Posterior vena cava (tissue), 2 donors: ENCODE results near the gene SLC7A10. TPM values are rescaled to one million over a fixed set of nuclear protein-coding genes. Genes with fewer than 3 reads are reported as not detected.

Experiments used
- DNase-seq: peaks from one replicate; pipeline ENCODE4 v3.0.0-alpha.2; 2020; ENCODE audit warnings: low spot score
- intact Hi-C, 2 donors: fragments of 100-400 bp; cut with DNase I; formaldehyde crosslinking; loops; one replicate each; pipeline versions ENCODE4 v1.14.1 to v1.14.2; 2022 to 2023
- total RNA-seq, 2 donors: library from RNA; stranded (reverse); fragmentation: NEBNext Ultra II Directional; extraction: Animal tissue kit (Norgen Biotek cat#: 25700); gene quantifications; one replicate each; pipeline ENCODE4 v1.2.1, GENCODE V29; 2021
- donor health status: DM: yes; HTN: yes; CAD: no.
- donor health status: DM: yes; HTN: yes; CAD: no.

SLC7A10 gene
- total RNA-seq, 2 donors from 2014 or later, result not detected

DNA sequence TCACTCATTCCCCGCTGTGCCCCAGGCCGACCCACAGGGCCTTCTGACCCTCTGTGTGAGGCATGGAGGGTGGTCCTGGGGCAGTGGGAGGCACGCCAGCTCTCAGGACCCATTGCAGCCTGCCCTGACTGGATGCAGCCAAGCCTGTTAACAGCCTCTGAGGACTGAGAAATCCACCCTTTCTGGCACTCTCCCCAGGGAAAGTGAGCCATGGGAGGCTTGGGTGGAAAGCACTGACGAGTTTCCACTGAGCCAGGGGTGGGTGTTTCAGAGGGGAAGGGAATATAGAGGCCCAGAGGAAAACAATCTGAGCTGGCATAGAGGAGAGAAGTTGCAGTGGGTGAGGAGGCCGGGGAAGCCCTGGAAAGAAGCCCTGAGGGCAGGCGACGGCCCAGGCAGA is 30.6 kb upstream of the SLC7A10 start:
- intact Hi-C loops, result no loop called here

DNA sequence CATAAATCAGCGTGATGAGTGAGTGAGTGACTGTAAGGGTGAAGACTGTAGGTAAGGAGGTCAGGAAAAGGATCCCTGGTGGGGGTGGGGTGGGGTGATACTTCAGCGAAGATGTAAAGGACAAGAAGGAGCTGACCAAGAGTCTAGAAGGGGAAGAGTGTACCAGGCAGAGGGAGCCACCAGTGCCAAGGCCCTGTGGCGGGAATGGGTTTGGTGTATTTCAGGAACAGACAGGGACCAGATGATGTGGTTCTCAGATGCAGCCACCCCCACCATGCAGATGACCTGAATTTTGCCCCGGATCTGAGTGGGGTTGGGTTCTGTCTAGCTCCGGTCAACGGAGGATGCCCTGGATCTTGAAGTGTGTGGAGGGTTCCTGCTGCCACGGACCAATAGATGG is 30.1 kb upstream of the SLC7A10 start:
- no peak for DNase-seq
- intact Hi-C loops, result no loop called here

More for the DNA sequence above, 30.6 kb upstream of the SLC7A10 start:
- DNase-seq, result no peak

GRCh38 chr19:33254245-33254824 is 28.7 kb upstream of the SLC7A10 start:
- intact Hi-C loops, result no loop called here

GRCh38 chr19:33252971-33253370 is 27.3 kb upstream of the SLC7A10 start:
- intact Hi-C loops, result no loop called here
- no peak for DNase-seq

More at GRCh38 chr19:33254245-33254824, 28.7 kb upstream of the SLC7A10 start:
- no peak for DNase-seq

GRCh38 chr19:33252418-33252962 is 26.8 kb upstream of the SLC7A10 start:
- DNase-seq, result no peak
- intact Hi-C loops, result no loop called here

DNA sequence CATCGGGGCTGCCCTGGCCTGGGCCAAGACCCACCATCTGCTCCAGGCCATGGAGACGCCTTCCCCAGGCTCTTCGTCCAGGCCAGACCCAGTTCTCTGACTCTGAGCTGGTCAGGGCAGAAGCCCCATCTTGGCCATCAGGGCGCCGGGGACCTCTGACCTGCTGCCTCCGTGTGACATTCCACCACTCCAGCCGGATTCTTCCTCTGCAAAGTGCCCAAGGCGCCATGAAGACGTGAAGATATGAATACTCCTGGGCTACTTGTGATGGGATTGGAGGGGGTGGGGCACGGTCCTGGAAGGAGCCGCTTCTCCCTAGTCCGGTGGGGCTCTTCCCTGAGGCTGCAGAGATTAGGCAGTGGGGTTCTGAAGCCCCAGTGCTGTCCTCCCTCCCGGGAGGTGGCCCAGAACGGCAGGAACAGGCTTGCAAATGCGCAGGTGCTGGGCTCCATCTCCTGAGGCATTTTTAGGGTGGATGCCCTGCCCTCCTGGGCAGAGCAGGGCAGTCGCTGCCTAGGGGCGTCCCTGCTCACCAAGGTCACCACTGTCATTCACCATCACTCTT is 26.0 kb upstream of the SLC7A10 start:
- DNase-seq, result no peak
- intact Hi-C loops, result no loop called here

GRCh38 chr19:33251076-33251475 is 25.4 kb upstream of the SLC7A10 start:
- intact Hi-C loops, result no loop called here
- DNase-seq, result no peak

DNA sequence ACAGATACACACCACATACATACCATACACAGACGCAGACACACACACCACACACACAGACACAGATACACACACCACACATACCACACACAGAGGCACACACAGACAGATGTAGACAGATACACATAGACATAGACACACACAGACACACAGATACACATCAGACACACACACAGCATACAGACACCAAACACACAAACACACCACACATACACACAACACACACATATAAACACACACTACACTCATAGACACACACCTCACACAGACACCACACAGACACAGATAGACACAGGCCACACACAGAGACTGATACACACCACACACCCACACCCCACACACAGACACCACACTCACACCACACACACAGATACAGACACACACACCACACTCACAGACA is 24.9 kb upstream of the SLC7A10 start:
- no peak for DNase-seq
- intact Hi-C loops, result no loop called here

- no peak for DNase-seq
- intact Hi-C loops, result loop anchor here in 1 of 2 donors (10.0 kb wide), 1 partner anchor 525 kb away; no protein-coding TSS in a partner anchor
These were observed 24.2 kb upstream of the SLC7A10 start for GRCh38 chr19:33249740-33250366.

DNA sequence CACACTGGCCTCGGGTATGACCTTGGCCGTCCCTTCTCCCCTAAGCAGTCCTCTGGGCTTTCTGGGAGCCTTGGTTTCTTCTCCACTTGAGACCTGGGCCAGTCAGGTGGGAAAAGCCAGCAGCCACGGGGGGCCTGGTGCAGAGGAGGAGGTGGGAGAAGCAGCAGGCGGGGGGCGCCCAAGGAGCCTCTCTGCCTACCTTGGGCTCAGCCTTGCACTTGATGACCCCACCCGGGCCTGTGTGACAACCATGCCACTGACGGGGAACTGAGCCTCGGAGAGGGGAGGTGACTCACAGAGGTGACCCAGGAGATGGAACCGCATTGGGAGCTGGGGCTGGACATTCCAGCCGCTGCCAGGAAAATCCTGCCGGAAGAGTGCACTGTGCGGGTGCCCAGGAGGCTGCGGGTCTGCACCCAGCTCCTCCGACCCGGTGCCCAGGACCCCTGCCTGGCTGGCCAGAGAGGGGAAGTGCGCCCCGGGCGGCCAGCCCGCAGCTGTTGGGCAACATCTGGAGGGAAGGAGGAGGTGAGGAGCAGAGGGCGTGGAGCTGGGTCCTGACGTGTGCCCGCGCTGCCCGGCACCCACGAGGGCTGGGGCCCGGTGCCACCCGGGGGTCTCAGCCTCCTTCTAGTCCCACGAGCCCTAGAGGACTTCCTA is 23.4 kb upstream of the SLC7A10 start:
- no peak for DNase-seq
- intact Hi-C loops, result loop anchor here in 1 of 2 donors (10.0 kb wide), 1 partner anchor 526 kb away; no protein-coding TSS in a partner anchor

GRCh38 chr19:33248553-33248953 is 22.9 kb upstream of the SLC7A10 start:
- intact Hi-C loops, result loop anchor here in 1 of 2 donors (10.0 kb wide), 1 partner anchor 526 kb away; no protein-coding TSS in a partner anchor
- DNase-seq, result no peak

- intact Hi-C loops, result loop anchor here in 1 of 2 donors (10.0 kb wide), 1 partner anchor 527 kb away; no protein-coding TSS in a partner anchor
- DNase-seq, result no peak
These were observed 22.5 kb upstream of the SLC7A10 start for GRCh38 chr19:33248104-33248503.

DNA sequence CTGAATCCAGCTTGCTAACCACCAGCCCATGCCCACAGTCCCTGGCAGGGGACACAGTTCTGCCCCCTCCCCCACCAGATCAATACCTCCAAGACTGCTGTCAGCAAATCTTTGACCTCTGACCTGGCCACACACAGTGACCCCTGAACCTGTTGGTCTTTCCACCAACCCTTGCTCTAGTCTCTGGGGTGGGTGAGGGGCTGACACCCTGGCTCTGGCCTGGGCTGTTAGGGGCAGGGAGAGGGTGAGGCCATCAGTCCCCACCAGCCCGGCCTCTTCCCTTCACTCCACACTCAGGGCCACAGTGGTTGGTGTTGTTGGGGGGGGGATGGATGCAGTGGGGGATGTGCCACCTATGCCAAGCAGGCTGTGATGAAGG is 21.8 kb upstream of the SLC7A10 start:
- intact Hi-C loops, result loop anchor here in 1 of 2 donors (10.0 kb wide), 1 partner anchor 527 kb away; no protein-coding TSS in a partner anchor
- no peak for DNase-seq

GRCh38 chr19:33246709-33247440 is 21.2 kb upstream of the SLC7A10 start:
- intact Hi-C loops, result loop anchor here in 1 of 2 donors (10.0 kb wide), 1 partner anchor 528 kb away; no protein-coding TSS in a partner anchor
- DNase-seq, result no peak

GRCh38 chr19:33245948-33246708 is 20.5 kb upstream of the SLC7A10 start:
- intact Hi-C loops, result loop anchor here in 1 of 2 donors (10.0 kb wide), 1 partner anchor 529 kb away; no protein-coding TSS in a partner anchor

DNA sequence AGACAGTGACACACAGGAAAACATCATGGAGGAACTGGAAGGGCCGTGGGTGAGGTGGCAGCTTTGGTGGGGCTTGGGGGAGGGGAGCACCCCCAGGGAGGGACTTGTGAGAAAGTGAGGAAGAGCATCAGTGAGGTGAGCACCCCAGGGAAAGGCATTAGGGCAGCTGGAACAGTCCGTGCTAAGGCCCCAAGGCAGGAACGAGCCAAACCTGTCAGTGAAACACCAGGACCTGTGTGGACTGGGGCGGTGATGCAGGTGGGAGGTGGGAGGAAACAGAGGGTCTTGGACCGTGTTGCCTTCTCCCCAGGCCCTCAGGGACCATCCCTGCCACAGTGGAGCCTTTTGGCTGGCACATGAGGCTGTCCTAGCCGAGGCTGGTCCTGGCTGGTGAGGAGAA is 17.3 kb upstream of the SLC7A10 start:
- DNase-seq, result no peak
- intact Hi-C loops, result loop anchor here in 1 of 2 donors (10.0 kb wide), 1 partner anchor 532 kb away; no protein-coding TSS in a partner anchor

More at GRCh38 chr19:33245948-33246708, 20.5 kb upstream of the SLC7A10 start:
- no peak for DNase-seq

- DNase-seq, result no peak
- intact Hi-C loops, result loop anchor here in 1 of 2 donors (10.0 kb wide), 1 partner anchor 533 kb away; no protein-coding TSS in a partner anchor
These were observed 16.5 kb upstream of the SLC7A10 start for GRCh38 chr19:33242131-33242530.

GRCh38 chr19:33241530-33242101 is 16.0 kb upstream of the SLC7A10 start:
- DNase-seq, result no peak
- intact Hi-C loops, result loop anchor here (2.0 to 10.0 kb wide), 3 partner anchors 165 to 533 kb away; no protein-coding TSS in a partner anchor
